ENCODE data around the gene PALLD. TPM values are rescaled to one million over a fixed set of nuclear protein-coding genes. Genes with fewer than 3 reads are reported as not detected.

PALLD gene
- total and polyA plus RNA-seq, 2 donors (not counting 3 experiments of a cell fraction or from before 2014, with no cell fraction given): 13.4 to 48.2 TPM

- Histone ChIP-seq H3K9me3 (replicated peaks; ENCODE audit: control insufficient read depth, insufficient read depth, low read length) (no peaks in the 10 kb centered on the region), H3K36me3 (ENCODE audit: control insufficient read depth in 2 of 2, extremely low read depth in 1 of 2, insufficient read depth in 2 of 2, low read length in 2 of 2) (no peaks in the 10 kb centered on the region), H3K9me1 (replicated peaks; ENCODE audit: control insufficient read depth, extremely low read depth, insufficient read depth, low read length) (no peaks in the 10 kb centered on the region), H3K79me2 (ENCODE audit: control insufficient read depth, insufficient read depth, low read length) (no peaks in the 10 kb centered on the region), H3K4me3 (replicated peaks in 1 of 3; ENCODE audit: insufficient read depth in 1 of 3, low read depth in 1 of 3, low read length in 3 of 3) (no peak overlapping the region), H3K4me1 (ENCODE audit: control insufficient read depth, extremely low read depth, insufficient read depth, low read length) (peaks cover 19% of the 10 kb centered on the region), H2AFZ (ENCODE audit: low read depth, low read length) (no peak overlapping the region), H3K27ac (ENCODE audit: insufficient read depth, low read depth, low read length) (no peak overlapping the region), H3K27me3 (ENCODE audit: control insufficient read depth in 2 of 2, insufficient read depth in 2 of 2, low read length in 2 of 2) (no peaks in the 10 kb centered on the region), H4K20me1 (replicated peaks; ENCODE audit: control insufficient read depth, extremely low read depth, insufficient read depth, low read length) (no peaks in the 10 kb centered on the region), H3K9ac (replicated peaks; ENCODE audit: extremely low read depth, insufficient read depth, low read length) (no peak overlapping the region), H3K4me2 (ENCODE audit: insufficient read depth, low read length) (no peak overlapping the region)
- BruUV-seq (replicated peaks): no TSS peak
- dilution Hi-C loops (cut with MboI; ENCODE audit: extremely low pct_ligation_motif_present, low sequenced_read_pairs): no loop called here
- DNase-seq (ENCODE audit: low read depth, low spot score): no peak
- intact Hi-C loops (cut with micrococcal nuclease): no loop called here
- ChIA-PET POLR2A (no interaction called here), CTCF (interaction anchor here (0.6 to 1.3 kb wide), 3 partner anchors 23 to 155 kb away, joined by 3 to 5 read pairs (median 5); no protein-coding TSS in a partner anchor)
- FAIRE-seq: no peak
- TF ChIP-seq FOS (IDR thresholded peaks at IDR 0.05; ENCODE audit: borderline replicate concordance, insufficient read depth, low read length) (no peak), CTCF (IDR thresholded peaks at IDR 0.05; ENCODE audit: extremely low read depth in 1 of 2, insufficient read depth in 1 of 2, low read depth in 1 of 2, low read length in 2 of 2) (no peak), POLR2A (IDR thresholded peaks at IDR 0.05; ENCODE audit: low read depth, low read length) (no peak), MAX (IDR thresholded peaks at IDR 0.05; ENCODE audit: insufficient read depth, insufficient read length) (no peak), JUN (IDR thresholded peaks at IDR 0.05; ENCODE audit: borderline replicate concordance, insufficient read depth, insufficient read length, low read depth) (no peak), GATA2 (IDR thresholded peaks at IDR 0.05; ENCODE audit: insufficient read depth, insufficient read length, low read depth, low read length) (no peak), MYC (IDR thresholded peaks at IDR 0.05; ENCODE audit: low read depth, low read length) (no peak), POLR2AphosphoS5 (IDR thresholded peaks at IDR 0.05; ENCODE audit: insufficient read depth, low read depth, low read length) (no peak), EZH2 (IDR thresholded peaks at IDR 0.05; ENCODE audit: borderline replicate concordance, low read depth, low read length, severe bottlenecking) (no peak)
These were observed 368.1 kb downstream of the PALLD start for GRCh38 chr4:168864821-168865541.

Measured in endothelial cell of umbilical vein (primary cell).